Measurements from ENCODE around the gene SORBS2. TPM values are rescaled to one million over a fixed set of nuclear protein-coding genes. Genes with fewer than 3 reads are reported as not detected.

SORBS2 gene
- total RNA-seq, 1 donor from 2014 or later = 20.0 TPM

- Mint-ChIP-seq H3K4me3 (ENCODE audit: unreplicated experiment) (no peak overlapping the region), H3K36me3 (ENCODE audit: low read depth, unreplicated experiment) (no peaks in the 10 kb centered on the region), H3K27me3 (ENCODE audit: unreplicated experiment) (no peaks in the 10 kb centered on the region), H3K9me3 (ENCODE audit: unreplicated experiment) (no peaks in the 10 kb centered on the region), H3K4me1 (ENCODE audit: unreplicated experiment) (peaks cover 4% of the 10 kb centered on the region), H3K27ac (ENCODE audit: unreplicated experiment) (no peak overlapping the region)
- TF ChIP-seq, protein P1, sequence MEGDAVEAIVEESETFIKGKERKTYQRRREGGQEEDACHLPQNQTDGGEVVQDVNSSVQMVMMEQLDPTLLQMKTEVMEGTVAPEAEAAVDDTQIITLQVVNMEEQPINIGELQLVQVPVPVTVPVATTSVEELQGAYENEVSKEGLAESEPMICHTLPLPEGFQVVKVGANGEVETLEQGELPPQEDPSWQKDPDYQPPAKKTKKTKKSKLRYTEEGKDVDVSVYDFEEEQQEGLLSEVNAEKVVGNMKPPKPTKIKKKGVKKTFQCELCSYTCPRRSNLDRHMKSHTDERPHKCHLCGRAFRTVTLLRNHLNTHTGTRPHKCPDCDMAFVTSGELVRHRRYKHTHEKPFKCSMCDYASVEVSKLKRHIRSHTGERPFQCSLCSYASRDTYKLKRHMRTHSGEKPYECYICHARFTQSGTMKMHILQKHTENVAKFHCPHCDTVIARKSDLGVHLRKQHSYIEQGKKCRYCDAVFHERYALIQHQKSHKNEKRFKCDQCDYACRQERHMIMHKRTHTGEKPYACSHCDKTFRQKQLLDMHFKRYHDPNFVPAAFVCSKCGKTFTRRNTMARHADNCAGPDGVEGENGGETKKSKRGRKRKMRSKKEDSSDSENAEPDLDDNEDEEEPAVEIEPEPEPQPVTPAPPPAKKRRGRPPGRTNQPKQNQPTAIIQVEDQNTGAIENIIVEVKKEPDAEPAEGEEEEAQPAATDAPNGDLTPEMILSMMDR (IDR thresholded peaks at IDR 0.05; ENCODE audit: unreplicated experiment) = no peak
- DNase-seq (ENCODE audit: low spot score) = no peak
These were observed 62.1 kb downstream of the SORBS2 start for GRCh38 chr4:185749858-185750257.

- Mint-ChIP-seq H3K36me3 (ENCODE audit: low read depth, unreplicated experiment) (no peaks in the 10 kb centered on the region), H3K9me3 (ENCODE audit: unreplicated experiment) (no peaks in the 10 kb centered on the region), H3K4me3 (ENCODE audit: unreplicated experiment) (no peak overlapping the region), H3K4me1 (ENCODE audit: unreplicated experiment) (peaks cover 4% of the 10 kb centered on the region), H3K27ac (ENCODE audit: unreplicated experiment) (no peak overlapping the region), H3K27me3 (ENCODE audit: unreplicated experiment) (no peaks in the 10 kb centered on the region)
- TF ChIP-seq, protein P1 (IDR thresholded peaks at IDR 0.05; ENCODE audit: unreplicated experiment) = no peak
- no peak for DNase-seq (ENCODE audit: low spot score)
These were observed 63.0 kb downstream of the SORBS2 start for GRCh38 chr4:185748901-185749390.

DNA sequence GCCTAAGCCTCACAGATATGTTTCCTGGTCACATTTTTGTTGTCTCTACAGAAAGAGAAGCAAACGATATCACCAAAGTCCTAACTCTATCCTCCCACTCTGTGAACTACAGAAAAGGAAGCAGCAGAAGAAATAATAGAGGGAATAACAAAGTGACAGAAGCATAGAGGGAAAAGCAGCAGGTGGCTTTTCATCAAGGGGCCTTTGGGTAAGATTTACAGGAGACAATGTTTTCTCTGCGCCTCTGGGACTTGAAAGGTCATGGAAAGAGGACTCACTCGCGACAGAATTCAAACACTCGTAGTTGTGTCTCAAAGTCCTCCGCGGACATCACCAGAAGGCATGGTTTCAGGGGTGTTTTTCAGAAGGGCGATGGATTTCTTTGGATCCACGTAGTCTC, 66.1 kb downstream of the SORBS2 start:
- TF ChIP-seq, protein P1 (IDR thresholded peaks at IDR 0.05; ENCODE audit: unreplicated experiment) = no peak
- Mint-ChIP-seq H3K9me3 (ENCODE audit: unreplicated experiment) (no peaks in the 10 kb centered on the region), H3K4me1 (ENCODE audit: unreplicated experiment) (no peaks in the 10 kb centered on the region), H3K36me3 (ENCODE audit: low read depth, unreplicated experiment) (no peaks in the 10 kb centered on the region), H3K27me3 (ENCODE audit: unreplicated experiment) (peaks cover 3% of the 10 kb centered on the region), H3K4me3 (ENCODE audit: unreplicated experiment) (no peak overlapping the region), H3K27ac (ENCODE audit: unreplicated experiment) (no peak overlapping the region)
- DNase-seq (ENCODE audit: low spot score) = no peak

GRCh38 chr4:185744946-185745345, 67.0 kb downstream of the SORBS2 start:
- no peak for DNase-seq (ENCODE audit: low spot score)
- Mint-ChIP-seq H3K27me3 (ENCODE audit: unreplicated experiment) (peaks cover 3% of the 10 kb centered on the region), H3K4me3 (ENCODE audit: unreplicated experiment) (no peak overlapping the region), H3K9me3 (ENCODE audit: unreplicated experiment) (no peaks in the 10 kb centered on the region), H3K36me3 (ENCODE audit: low read depth, unreplicated experiment) (no peaks in the 10 kb centered on the region), H3K4me1 (ENCODE audit: unreplicated experiment) (no peaks in the 10 kb centered on the region), H3K27ac (ENCODE audit: unreplicated experiment) (no peak overlapping the region)
- TF ChIP-seq, protein P1 (IDR thresholded peaks at IDR 0.05; ENCODE audit: unreplicated experiment) = no peak

GRCh38 chr4:185744488-185744862, 67.5 kb downstream of the SORBS2 start:
- no peak overlapping the region for H3K27ac Mint-ChIP-seq (ENCODE audit: unreplicated experiment)
- H3K9me3 Mint-ChIP-seq (ENCODE audit: unreplicated experiment) = no peaks in the 10 kb centered on the region
- no peak for DNase-seq (ENCODE audit: low spot score)
- H3K4me1 Mint-ChIP-seq (ENCODE audit: unreplicated experiment) = no peaks in the 10 kb centered on the region
- H3K4me3 Mint-ChIP-seq (ENCODE audit: unreplicated experiment) = no peak overlapping the region
- no peaks in the 10 kb centered on the region for H3K36me3 Mint-ChIP-seq (ENCODE audit: low read depth, unreplicated experiment)
- TF ChIP-seq, protein P1 (IDR thresholded peaks at IDR 0.05; ENCODE audit: unreplicated experiment) = no peak
- H3K27me3 Mint-ChIP-seq (ENCODE audit: unreplicated experiment) = peaks cover 3% of the 10 kb centered on the region

Measured in endothelial cell (in vitro differentiated cells).